ENCODE results near the gene HINFP. TPM values are rescaled to one million over a fixed set of nuclear protein-coding genes. Genes with fewer than 3 reads are reported as not detected.
"Not testable (repeated sequence)": the region's sequence is repeated elsewhere in the genome, so short reads cannot be mapped to it uniquely, and the experiment has no call there.

The HINFP gene
- total RNA-seq, 1 experiment from 2014 or later: 9.4 TPM

DNA sequence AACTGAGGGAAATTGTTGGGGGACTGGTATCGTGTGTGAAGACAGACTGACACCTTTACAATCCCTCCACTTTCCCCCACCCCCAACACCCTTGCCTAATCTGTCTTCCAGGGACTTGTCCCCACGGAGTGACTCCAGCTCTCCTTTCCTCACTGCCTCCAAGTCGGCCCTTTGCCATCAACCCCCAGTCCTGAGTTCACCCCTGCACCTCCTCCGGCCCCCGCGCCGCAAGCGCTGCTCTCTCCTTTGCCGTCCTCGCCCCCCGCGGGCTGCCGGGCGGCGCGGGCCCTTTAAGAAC lies 27.3 kb downstream of the HINFP start:
- no peak for DNase-seq (ENCODE audit: low read depth, low spot score)
- in situ Hi-C loops (cut with HindIII; ENCODE audit: low pct_unique_long_range_greater_than_20kb, low sequenced_read_pairs): no loop called here

DNA sequence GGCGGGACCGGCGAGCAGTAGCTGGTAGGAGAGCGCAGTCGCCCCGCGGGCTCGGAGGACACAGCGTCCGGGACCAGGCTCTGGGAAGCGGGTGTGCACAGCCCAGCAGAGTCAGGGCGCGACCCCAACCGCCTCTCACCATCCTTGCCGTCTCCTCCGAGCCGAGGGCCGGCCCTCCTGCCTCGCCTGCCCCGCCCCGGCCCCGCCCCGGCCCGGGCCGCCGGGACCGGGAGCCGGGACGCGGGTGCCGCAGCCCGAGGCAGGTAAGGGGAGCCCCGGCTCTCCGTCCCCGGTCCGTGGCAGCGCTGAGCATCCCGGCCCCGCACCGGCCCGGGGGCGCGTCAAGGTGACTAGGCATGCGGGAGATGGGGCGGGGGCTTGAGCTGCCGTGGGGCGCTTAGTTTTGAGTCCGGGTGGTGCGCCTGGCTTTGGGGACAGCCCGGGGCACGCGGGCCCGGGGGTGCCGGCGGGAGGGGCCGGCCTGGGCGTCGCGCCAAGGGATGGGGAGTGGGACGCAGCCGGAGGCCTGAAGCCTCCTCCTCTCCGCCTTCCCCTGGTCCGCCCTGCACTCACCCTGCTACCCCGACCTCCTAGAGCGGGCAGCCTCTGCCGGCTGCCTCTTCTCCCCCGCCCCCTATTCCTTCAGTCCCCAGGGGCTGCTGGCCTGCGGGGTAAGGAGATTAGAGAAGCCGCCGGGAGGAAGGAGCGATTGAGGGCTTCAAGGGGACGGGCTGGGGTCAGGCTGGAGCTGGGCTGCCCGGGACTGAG lies 27.8 kb downstream of the HINFP start, which contains the start of gene ABCG4:
Gene ABCG4 (plus strand): TSS at position 35 of the 768 bp plus-strand sequence. CDS start 914 bp downstream, outside the sequence.
- in situ Hi-C loops (cut with HindIII; ENCODE audit: low pct_unique_long_range_greater_than_20kb, low sequenced_read_pairs): no loop called here
- no peak for DNase-seq (ENCODE audit: low read depth, low spot score)

- no peak for DNase-seq (ENCODE audit: low read depth, low spot score)
- in situ Hi-C loops (cut with HindIII; ENCODE audit: low pct_unique_long_range_greater_than_20kb, low sequenced_read_pairs): no loop called here
Measured at GRCh38 chr11:119149786-119150275, 28.5 kb downstream of the HINFP start.

DNA sequence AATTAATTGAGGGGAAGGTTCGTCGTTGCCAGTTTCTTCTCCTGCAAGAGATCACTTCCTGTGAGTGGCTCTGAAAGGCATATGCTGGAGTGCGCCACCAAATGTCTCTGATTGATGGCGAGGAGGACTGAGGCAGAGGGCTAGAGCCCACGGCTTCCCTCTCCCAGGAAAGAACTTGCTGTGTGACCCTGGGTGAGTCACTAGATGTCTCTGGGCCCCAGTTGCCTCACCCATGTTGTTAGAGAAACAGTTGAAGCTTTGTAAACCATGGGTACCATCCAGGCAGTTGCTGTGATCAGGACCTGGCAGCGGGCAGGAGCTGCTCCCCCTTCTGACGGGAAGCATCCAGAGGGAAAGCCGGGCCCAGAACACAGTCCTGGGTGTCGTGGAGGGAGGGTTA lies 30.7 kb downstream of the HINFP start:
- in situ Hi-C loops (cut with HindIII; ENCODE audit: low pct_unique_long_range_greater_than_20kb, low sequenced_read_pairs): no loop called here
- DNase-seq (ENCODE audit: low read depth, low spot score): no peak

- in situ Hi-C loops (cut with HindIII; ENCODE audit: low pct_unique_long_range_greater_than_20kb, low sequenced_read_pairs): no loop called here
Measured at GRCh38 chr11:119152604-119153003, 31.2 kb downstream of the HINFP start.

DNA sequence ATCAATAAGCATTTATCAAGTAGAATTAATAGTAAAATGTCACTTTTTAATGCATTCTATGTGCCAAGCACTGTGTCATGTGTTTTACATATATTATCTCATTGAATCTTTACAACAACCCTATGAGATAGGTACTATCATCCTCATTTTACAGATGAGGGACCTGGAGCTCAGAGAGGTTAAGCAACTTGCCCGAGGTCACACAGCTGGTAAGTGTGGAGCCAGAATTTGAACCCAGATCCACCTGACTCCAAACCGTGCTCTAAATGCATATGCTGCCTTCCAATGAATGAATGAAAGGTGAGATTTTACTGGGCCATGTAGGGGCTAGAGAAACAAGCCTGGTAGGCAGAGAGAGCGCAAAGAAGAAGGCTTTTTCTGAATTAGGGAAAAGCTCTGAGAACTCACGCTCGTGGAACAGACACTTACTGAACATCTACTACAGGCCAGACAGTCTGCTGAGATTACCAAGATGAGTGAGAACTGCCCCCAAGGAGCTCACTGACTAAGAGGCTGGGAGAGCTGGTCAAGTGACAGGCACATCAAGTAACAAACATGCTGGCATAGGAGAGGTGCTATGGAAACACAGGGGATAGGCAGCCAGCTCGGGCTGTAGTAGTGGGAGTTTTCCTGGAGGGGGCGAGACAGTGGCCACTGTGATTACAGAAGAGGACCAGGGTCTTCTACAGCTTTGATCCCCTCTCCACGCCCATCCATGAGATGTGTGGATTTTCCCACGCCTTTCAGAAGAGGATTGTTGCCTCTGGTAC lies 31.9 kb downstream of the HINFP start:
- peak; percentile 30 for DNase-seq (ENCODE audit: low read depth, low spot score)
- in situ Hi-C loops (cut with HindIII; ENCODE audit: low pct_unique_long_range_greater_than_20kb, low sequenced_read_pairs): no loop called here

More at GRCh38 chr11:119152604-119153003, 31.2 kb downstream of the HINFP start:
- DNase-seq (ENCODE audit: low read depth, low spot score): no peak

- DNase-seq (ENCODE audit: low read depth, low spot score): no peak
- in situ Hi-C loops (cut with HindIII; ENCODE audit: low pct_unique_long_range_greater_than_20kb, low sequenced_read_pairs): no loop called here
Measured at GRCh38 chr11:119154178-119154577, 32.8 kb downstream of the HINFP start.

DNA sequence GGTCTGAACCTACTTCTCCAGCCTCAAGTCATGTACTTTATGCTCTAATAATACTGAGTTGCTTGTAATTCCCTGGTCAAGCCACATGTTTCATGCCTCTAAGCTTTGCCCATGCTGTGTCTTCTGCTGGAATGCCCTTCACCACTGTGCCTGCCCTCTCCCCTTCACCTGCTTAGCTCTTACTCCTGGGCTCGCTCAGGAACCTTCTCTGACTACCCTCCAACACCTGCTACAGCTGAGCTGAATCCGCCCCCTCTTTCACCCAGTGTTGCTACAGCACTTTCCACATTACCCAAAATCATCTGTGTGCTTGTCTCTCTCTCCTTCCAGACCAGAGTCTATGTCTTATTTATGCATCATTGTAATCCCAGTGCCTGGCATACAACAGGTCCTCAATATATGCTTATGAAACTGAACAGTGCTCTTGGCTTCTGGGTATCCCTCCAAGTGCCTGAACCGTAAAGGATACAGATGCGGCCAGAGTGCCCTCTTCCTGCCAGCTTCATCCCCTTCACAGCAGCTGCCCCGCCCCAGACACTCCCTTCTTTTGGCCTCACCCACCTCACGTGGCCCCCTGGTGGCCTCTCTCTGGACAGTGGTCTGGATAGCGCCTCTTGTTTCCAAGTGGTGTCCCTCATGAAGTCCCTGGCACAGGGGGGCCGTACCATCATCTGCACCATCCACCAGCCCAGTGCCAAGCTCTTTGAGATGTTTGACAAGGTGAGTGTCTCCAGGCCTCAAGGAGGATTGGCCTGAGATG lies 34.5 kb downstream of the HINFP start:
- DNase-seq (ENCODE audit: low read depth, low spot score): peak; percentile 50
- in situ Hi-C loops (cut with HindIII; ENCODE audit: low pct_unique_long_range_greater_than_20kb, low sequenced_read_pairs): no loop called here

- in situ Hi-C loops (cut with HindIII; ENCODE audit: low pct_unique_long_range_greater_than_20kb, low sequenced_read_pairs): no loop called here
- no peak for DNase-seq (ENCODE audit: low read depth, low spot score)
Measured at GRCh38 chr11:119156496-119156895, 35.1 kb downstream of the HINFP start.

DNA sequence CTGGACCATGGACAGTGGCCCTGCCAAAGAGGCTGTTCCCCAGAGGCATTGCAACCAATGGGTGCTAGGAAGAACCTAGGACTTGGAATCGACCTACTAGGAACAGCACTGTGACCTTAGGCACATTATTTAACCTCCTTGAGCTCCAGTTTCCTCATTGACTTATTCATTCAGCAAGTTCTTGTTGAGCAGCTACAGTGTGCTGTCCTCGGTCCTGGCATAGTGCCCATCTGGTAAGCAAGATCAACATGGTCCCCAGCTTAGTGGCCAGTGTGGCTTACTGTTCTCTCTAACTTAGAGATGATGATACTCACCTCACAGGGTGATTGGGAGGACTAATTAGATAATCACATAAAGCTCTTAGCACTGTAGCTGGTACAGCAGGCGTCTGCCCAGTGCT lies 35.7 kb downstream of the HINFP start:
- in situ Hi-C loops (cut with HindIII; ENCODE audit: low pct_unique_long_range_greater_than_20kb, low sequenced_read_pairs): no loop called here

GRCh38 chr11:119158467-119158866 lies 37.1 kb downstream of the HINFP start:
- in situ Hi-C loops (cut with HindIII; ENCODE audit: low pct_unique_long_range_greater_than_20kb, low sequenced_read_pairs): no loop called here
- DNase-seq (ENCODE audit: low read depth, low spot score): no peak

More for the DNA sequence above, 35.7 kb downstream of the HINFP start:
- DNase-seq (ENCODE audit: low read depth, low spot score): no peak

GRCh38 chr11:119160151-119160550 lies 38.8 kb downstream of the HINFP start:
- in situ Hi-C loops (cut with HindIII; ENCODE audit: low pct_unique_long_range_greater_than_20kb, low sequenced_read_pairs): no loop called here
- DNase-seq (ENCODE audit: low read depth, low spot score): no peak

GRCh38 chr11:119161871-119162270 lies 40.5 kb downstream of the HINFP start:
- in situ Hi-C loops (cut with HindIII; ENCODE audit: low pct_unique_long_range_greater_than_20kb, low sequenced_read_pairs): no loop called here
- DNase-seq (ENCODE audit: low read depth, low spot score): no peak

DNA sequence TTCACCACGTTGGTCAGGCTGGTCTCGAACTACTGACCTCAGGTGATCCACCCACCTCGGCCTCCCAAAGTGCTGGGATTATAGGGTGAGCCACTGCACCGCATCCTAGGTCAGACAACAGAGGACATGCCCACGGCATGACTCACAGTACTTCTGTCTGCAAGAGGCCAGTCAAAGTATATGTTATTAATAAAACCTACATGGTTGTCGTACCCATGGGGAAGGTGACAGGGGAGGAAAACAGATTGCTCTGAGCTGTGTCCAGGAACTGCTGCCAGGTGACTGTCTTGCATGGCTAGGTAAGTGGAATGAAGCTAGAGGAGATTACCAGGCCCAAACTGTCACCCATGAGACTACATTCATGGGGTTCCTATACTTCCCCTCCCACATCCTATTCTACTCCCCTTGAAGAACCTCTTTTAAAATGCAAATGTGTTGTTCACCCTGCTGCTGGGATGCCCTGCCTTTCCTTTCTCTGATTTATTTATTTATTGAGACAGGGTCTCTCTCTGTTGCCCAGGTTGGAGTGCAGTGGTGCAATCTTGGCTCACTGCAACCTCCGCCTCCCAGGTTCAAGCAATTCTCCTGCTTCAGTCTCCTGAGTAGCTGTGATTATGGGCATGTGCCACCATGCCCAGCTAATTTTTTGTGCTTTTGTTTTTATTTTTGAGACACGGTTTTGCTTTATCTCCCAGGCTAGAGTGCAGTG lies 45.1 kb downstream of the HINFP start:
- no peak for DNase-seq (ENCODE audit: low read depth, low spot score)
- in situ Hi-C loops (cut with HindIII; ENCODE audit: low pct_unique_long_range_greater_than_20kb, low sequenced_read_pairs): no loop called here

DNA sequence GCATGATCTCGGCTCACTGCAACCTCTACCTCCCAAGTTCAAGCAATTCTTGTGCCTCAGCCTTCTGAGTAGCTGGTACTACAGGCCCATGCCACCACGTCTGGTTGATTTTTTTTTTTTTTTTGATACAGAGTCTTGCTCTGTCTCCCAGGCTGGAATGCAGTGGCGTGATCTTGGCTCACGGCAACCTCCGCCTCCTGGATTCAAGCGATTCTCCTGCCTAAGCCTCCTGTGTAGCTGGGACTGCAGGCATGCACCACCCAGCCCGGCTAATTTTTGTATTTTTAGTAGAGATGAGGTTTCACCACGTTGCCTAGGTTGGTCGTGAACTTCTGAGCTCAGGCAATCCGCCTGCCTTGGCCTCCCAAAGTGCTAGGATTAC lies 45.7 kb downstream of the HINFP start:
- DNase-seq (ENCODE audit: low read depth, low spot score); in situ Hi-C loops (cut with HindIII; ENCODE audit: low pct_unique_long_range_greater_than_20kb, low sequenced_read_pairs): not testable (repeated sequence)

- no peak for DNase-seq (ENCODE audit: low read depth, low spot score)
- in situ Hi-C loops (cut with HindIII; ENCODE audit: low pct_unique_long_range_greater_than_20kb, low sequenced_read_pairs): no loop called here
Measured at GRCh38 chr11:119167933-119168332, 46.6 kb downstream of the HINFP start.

GRCh38 chr11:119168471-119169281 lies 47.3 kb downstream of the HINFP start, which contains the start of gene NLRX1:
Gene NLRX1, plus strand, starts transcription at chr11:119168725. Its CDS starts 2,679 bp downstream, at chr11:119171404.
- DNase-seq (ENCODE audit: low read depth, low spot score): peak; percentile 83
- in situ Hi-C loops (cut with HindIII; ENCODE audit: low pct_unique_long_range_greater_than_20kb, low sequenced_read_pairs): no loop called here

Measured in SK-MEL-5 (cell line).